Left lobe of liver (tissue), 2 donors: ENCODE measurements around the gene AACS. TPM values are rescaled to one million over a fixed set of nuclear protein-coding genes. Genes with fewer than 3 reads are reported as not detected.
A peak's percentile ranks its signal among the peaks of the same experiment; 100 is the strongest.
"Not testable (repeated sequence)": the region's sequence is repeated elsewhere in the genome, so short reads cannot be mapped to it uniquely, and the experiment has no call there.

Source experiments
- ATAC-seq: fragments of 200-7000 bp; cut with Tn5 transposase; one replicate; pipeline ENCODE4 v1.9.1; 2020; ENCODE audit warnings: mild to moderate bottlenecking, moderate library complexity
- DNase-seq: peaks from one replicate; pipeline ENCODE4 v3.0.0-alpha.2; 2020; ENCODE audit warnings: low spot score
- total RNA-seq: library from RNA; stranded (reverse); gene quantifications from one replicate; pipeline ENCODE4 v1.2.1, GENCODE V29; 2021
- donor health status: DM: no; HTN: no; CAD: no; lungs with moderate emphysema.
- donor health status: DM: no; HTN: yes; CAD: no.

The AACS gene
- total RNA-seq, 1 donor from 2014 or later: 3.6 TPM

- no peak for ATAC-seq
Observed at GRCh38 chr12:125090437-125090836, 25.2 kb downstream of the AACS start.

GRCh38 chr12:125091401-125091800 lies 26.2 kb downstream of the AACS start:
- DNase-seq (no peak), ATAC-seq (no peak)

More at GRCh38 chr12:125090437-125090836, 25.2 kb downstream of the AACS start:
- DNase-seq: no peak

GRCh38 chr12:125092108-125092871 lies 27.1 kb downstream of the AACS start:
- no peak for ATAC-seq
- DNase-seq: no peak

GRCh38 chr12:125092872-125093680 lies 27.8 kb downstream of the AACS start:
- peak; percentile 15 for ATAC-seq

GRCh38 chr12:125093681-125094330 lies 28.6 kb downstream of the AACS start:
- ATAC-seq (no peak), DNase-seq (no peak)

More at GRCh38 chr12:125092872-125093680, 27.8 kb downstream of the AACS start:
- DNase-seq: no peak

GRCh38 chr12:125096894-125097293 lies 31.7 kb downstream of the AACS start:
- DNase-seq: no peak
- no peak for ATAC-seq

GRCh38 chr12:125097427-125097826 lies 32.2 kb downstream of the AACS start:
- DNase-seq (no peak), ATAC-seq (no peak)

- no peak for DNase-seq
- no peak for ATAC-seq
Observed at GRCh38 chr12:125098676-125099408, 33.6 kb downstream of the AACS start.

- DNase-seq (no peak), ATAC-seq (no peak)
Observed at GRCh38 chr12:125099409-125099782, 34.2 kb downstream of the AACS start.

- DNase-seq (no peak), ATAC-seq (peak; percentile 10)
Observed at GRCh38 chr12:125100551-125101434, 35.6 kb downstream of the AACS start.

- DNase-seq (no peak), ATAC-seq (no peak)
Observed at GRCh38 chr12:125104982-125105381, 39.7 kb downstream of the AACS start.

GRCh38 chr12:125105600-125105999 lies 40.4 kb downstream of the AACS start:
- ATAC-seq (no peak), DNase-seq (no peak)

GRCh38 chr12:125110641-125111360 lies 45.6 kb downstream of the AACS start:
- no peak for DNase-seq
- ATAC-seq: peak; percentile 86

- ATAC-seq (no peak), DNase-seq (no peak)
Observed at GRCh38 chr12:125111403-125111802, 46.2 kb downstream of the AACS start.

GRCh38 chr12:125112614-125113013 lies 47.4 kb downstream of the AACS start:
- DNase-seq, ATAC-seq: not testable (repeated sequence)

- ATAC-seq (no peak), DNase-seq (no peak)
Observed at GRCh38 chr12:125113263-125113662, 48.0 kb downstream of the AACS start.

GRCh38 chr12:125113789-125114188 lies 48.6 kb downstream of the AACS start:
- DNase-seq: no peak
- ATAC-seq: no peak

- no peak for DNase-seq
- ATAC-seq: no peak
Observed at GRCh38 chr12:125114365-125115141, 49.3 kb downstream of the AACS start.
